Measurements from ENCODE around the gene REXO1.

The REXO1 gene

DNA sequence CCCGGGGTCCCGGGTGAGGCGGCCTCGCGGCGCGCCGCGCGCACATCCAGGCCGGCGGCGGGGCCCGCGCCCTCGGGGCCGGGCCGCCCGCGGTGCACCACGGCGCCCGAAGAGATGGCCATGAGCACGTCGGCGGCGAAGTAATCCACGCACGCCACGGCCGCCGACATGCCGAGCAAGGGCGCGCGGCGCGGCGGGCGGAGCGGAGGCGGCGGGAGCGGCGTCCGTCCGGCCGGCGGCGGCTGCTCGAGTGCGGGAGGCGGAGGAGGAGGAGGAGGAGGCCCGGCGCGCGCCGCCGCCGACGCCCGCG is 15.0 kb upstream of the REXO1 start, which contains the start of gene KLF16:
TSS of gene KLF16 (minus strand) at position 252 of the 310 bp plus-strand sequence. CDS start at position 170, 82 bp downstream.
- H3K79me2 ChIP-seq (ENCODE audit: control insufficient read depth, insufficient read depth, low read length): peaks cover 40% of the 10 kb centered on the region
- no peak within 1 kb of the TSS for H4K5ac ChIP-seq (ENCODE audit: low read length)
- peak within 1 kb of the TSS; percentile 82 for H4K8ac ChIP-seq (ENCODE audit: low read depth, low read length)
- H3K27me3 ChIP-seq (ENCODE audit: insufficient read depth, low read length, poor library complexity): no peaks in the 10 kb centered on the region
- H2BK15ac ChIP-seq (replicated peaks; ENCODE audit: low read depth): peak within 1 kb of the TSS; percentile 10
- H3K18ac ChIP-seq (ENCODE audit: low read length): peak within 1 kb of the TSS; percentile 96
- no peak within 1 kb of the TSS for H2AK5ac ChIP-seq (ENCODE audit: low read length)
- H2BK120ac ChIP-seq (ENCODE audit: low read depth, low read length): peak within 1 kb of the TSS; percentile 69
- peak within 1 kb of the TSS; percentile 84 for H3K4me2 ChIP-seq (ENCODE audit: low read length)
- peak within 1 kb of the TSS; percentile 94 for H3K9ac ChIP-seq (ENCODE audit: low read length)
- no peak for DNase-seq
- H3K4me1 ChIP-seq (ENCODE audit: control insufficient read depth, low read depth, low read length): peaks cover 10% of the 10 kb centered on the region
- H3K79me1 ChIP-seq (ENCODE audit: low read length): peaks cover 10% of the 10 kb centered on the region
- no CpG with 5 or more reads among the region's 63 CpGs for WGBS (ENCODE audit: extremely low coverage, insufficient coverage, low lambda C conversion rate)
- H3K23ac ChIP-seq (ENCODE audit: low read length): no peak within 1 kb of the TSS
- H3K27ac ChIP-seq (ENCODE audit: low read depth, low read length): peak within 1 kb of the TSS; percentile 92
- H3K56ac ChIP-seq (ENCODE audit: low read length): peak within 1 kb of the TSS; percentile 93
- H3K4me3 ChIP-seq (ENCODE audit: low read length): peak within 1 kb of the TSS; percentile 88
- peak within 1 kb of the TSS; percentile 98 for H3K4ac ChIP-seq (ENCODE audit: low read depth, low read length)
- H3K36me3 ChIP-seq (ENCODE audit: control insufficient read depth, insufficient read depth, low read length): no peaks in the 10 kb centered on the region
- H2BK5ac ChIP-seq (ENCODE audit: low read length): peak within 1 kb of the TSS; percentile 27

DNA sequence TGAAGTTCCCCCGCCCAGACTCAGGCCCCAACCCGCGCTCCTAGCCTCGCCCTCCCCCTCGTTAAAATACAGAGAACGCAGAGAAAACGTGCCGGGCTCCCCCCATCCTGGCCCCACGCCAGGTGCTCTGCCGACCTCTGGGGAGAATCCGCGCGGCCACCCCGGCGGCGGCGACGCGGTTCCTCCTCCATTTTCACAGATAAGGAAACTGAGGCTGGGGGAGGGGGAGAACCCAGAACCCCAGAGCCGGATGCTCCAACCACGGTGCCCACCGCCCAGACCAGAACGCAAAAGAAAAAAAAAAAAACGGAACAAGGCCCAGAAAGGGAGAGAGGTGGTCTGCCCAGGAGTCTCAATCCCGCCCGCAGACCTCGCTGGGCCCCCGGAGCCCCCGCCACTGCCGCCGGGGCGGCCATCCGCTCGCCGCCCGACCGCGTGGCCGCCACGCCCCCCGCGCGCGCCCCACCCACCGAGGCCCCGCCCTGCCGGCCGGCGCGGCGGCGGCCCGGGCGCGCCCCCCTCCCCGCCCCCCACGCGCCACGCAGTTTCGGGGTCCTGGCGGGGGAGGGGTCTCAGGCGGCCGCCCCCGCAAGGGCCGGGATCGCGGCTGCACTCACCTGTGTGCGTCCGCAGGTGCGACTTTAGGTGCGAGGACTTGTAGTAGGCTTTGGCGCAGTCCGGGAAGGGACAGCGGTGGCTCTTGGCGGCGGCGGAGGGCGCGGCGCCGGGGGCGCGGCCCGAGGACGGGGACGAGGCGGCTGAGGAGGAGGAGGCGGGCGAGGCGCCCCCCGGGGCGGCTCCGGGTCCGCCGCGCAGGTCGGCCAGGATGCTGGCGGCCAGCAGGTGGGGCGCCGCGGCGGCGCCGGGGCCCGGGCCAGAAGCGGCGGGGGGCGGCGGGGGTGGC is 14.4 kb upstream of the REXO1 start:
- Histone ChIP-seq H3K36me3 (ENCODE audit: control insufficient read depth, insufficient read depth, low read length) (no peaks in the 10 kb centered on the region), H3K56ac (ENCODE audit: low read length) (peak overlapping the region; percentile 90), H4K8ac (ENCODE audit: low read depth, low read length) (no peak overlapping the region), H3K9ac (ENCODE audit: low read length) (peak overlapping the region; percentile 90), H3K4ac (ENCODE audit: low read depth, low read length) (peak overlapping the region; percentile 40), H3K27me3 (ENCODE audit: insufficient read depth, low read length, poor library complexity) (no peaks in the 10 kb centered on the region), H3K79me2 (ENCODE audit: control insufficient read depth, insufficient read depth, low read length) (peaks cover 46% of the 10 kb centered on the region), H3K4me1 (ENCODE audit: control insufficient read depth, low read depth, low read length) (peaks cover 12% of the 10 kb centered on the region), H3K23ac (ENCODE audit: low read length) (no peak overlapping the region), H3K4me3 (ENCODE audit: low read length) (peak overlapping the region; percentile 88), H3K27ac (ENCODE audit: low read depth, low read length) (peak overlapping the region; percentile 80), H2BK120ac (ENCODE audit: low read depth, low read length) (no peak overlapping the region), H2BK5ac (ENCODE audit: low read length) (no peak overlapping the region), H2BK15ac (replicated peaks; ENCODE audit: low read depth) (no peak overlapping the region), H3K4me2 (ENCODE audit: low read length) (peak overlapping the region; percentile 84), H4K5ac (ENCODE audit: low read length) (no peak overlapping the region), H3K18ac (ENCODE audit: low read length) (peak overlapping the region; percentile 81), H2AK5ac (ENCODE audit: low read length) (no peak overlapping the region), H3K79me1 (ENCODE audit: low read length) (peaks cover 13% of the 10 kb centered on the region)
- WGBS (ENCODE audit: extremely low coverage, insufficient coverage, low lambda C conversion rate): no CpG with 5 or more reads among the region's 109 CpGs
- peak; percentile 65 for DNase-seq

DNA sequence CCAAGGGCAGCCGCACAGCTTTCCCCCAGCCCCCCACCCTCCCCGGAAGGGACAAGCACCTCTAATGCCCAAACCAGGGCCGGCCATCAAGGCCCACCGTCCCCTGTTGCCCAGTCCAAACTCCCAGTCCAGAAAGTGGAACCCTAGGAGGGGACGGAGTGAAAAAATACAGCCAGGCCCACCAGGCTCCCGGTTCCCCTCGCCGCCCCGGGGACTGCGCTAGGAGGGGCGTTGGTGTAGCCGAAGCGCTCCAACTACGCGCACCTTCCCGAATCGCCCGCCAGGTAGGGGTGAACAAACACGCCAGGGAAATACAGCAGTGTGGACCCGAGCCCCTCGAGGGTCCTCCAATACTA is 13.8 kb upstream of the REXO1 start:
- peak overlapping the region; percentile 71 for H3K18ac ChIP-seq (ENCODE audit: low read length)
- peaks cover 49% of the 10 kb centered on the region for H3K79me2 ChIP-seq (ENCODE audit: control insufficient read depth, insufficient read depth, low read length)
- H3K9ac ChIP-seq (ENCODE audit: low read length): peak overlapping the region; percentile 82
- no peaks in the 10 kb centered on the region for H3K36me3 ChIP-seq (ENCODE audit: control insufficient read depth, insufficient read depth, low read length)
- no peak overlapping the region for H3K27ac ChIP-seq (ENCODE audit: low read depth, low read length)
- peak overlapping the region; percentile 84 for H3K4me3 ChIP-seq (ENCODE audit: low read length)
- H3K4ac ChIP-seq (ENCODE audit: low read depth, low read length): no peak overlapping the region
- no peak overlapping the region for H2AK5ac ChIP-seq (ENCODE audit: low read length)
- no peak overlapping the region for H2BK15ac ChIP-seq (replicated peaks; ENCODE audit: low read depth)
- H3K4me1 ChIP-seq (ENCODE audit: control insufficient read depth, low read depth, low read length): peaks cover 13% of the 10 kb centered on the region
- no peak overlapping the region for H3K23ac ChIP-seq (ENCODE audit: low read length)
- H2BK120ac ChIP-seq (ENCODE audit: low read depth, low read length): no peak overlapping the region
- no peak overlapping the region for H4K5ac ChIP-seq (ENCODE audit: low read length)
- no peak overlapping the region for H4K8ac ChIP-seq (ENCODE audit: low read depth, low read length)
- no CpG with 5 or more reads among the region's 21 CpGs for WGBS (ENCODE audit: extremely low coverage, insufficient coverage, low lambda C conversion rate)
- H3K27me3 ChIP-seq (ENCODE audit: insufficient read depth, low read length, poor library complexity): no peaks in the 10 kb centered on the region
- peak overlapping the region; percentile 90 for H3K56ac ChIP-seq (ENCODE audit: low read length)
- peaks cover 13% of the 10 kb centered on the region for H3K79me1 ChIP-seq (ENCODE audit: low read length)
- no peak for DNase-seq
- H3K4me2 ChIP-seq (ENCODE audit: low read length): peak overlapping the region; percentile 84
- no peak overlapping the region for H2BK5ac ChIP-seq (ENCODE audit: low read length)

DNA sequence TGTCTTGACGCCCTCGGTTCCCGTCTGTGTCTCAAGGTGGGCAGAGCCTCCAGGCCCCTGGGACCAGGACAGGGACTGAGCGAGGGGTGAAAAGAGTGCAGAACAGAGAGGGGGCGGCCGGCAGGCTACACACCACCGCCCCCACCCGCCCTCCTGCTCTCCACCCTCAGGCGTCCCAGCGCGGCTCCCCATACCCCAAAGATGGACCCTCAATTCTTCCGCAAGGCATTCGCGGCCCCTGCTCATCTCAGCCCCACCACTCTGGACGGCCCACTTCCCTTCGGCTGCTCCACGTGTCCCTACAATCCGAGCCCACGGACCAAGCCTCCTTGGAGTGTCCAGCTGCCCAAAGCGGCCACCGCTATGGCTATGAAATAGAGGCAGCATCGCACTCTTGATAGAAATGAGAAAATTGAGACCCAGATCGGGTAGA is 13.3 kb upstream of the REXO1 start:
- Histone ChIP-seq H3K4ac (ENCODE audit: low read depth, low read length) (no peak overlapping the region), H3K4me3 (ENCODE audit: low read length) (peak overlapping the region; percentile 84), H3K36me3 (ENCODE audit: control insufficient read depth, insufficient read depth, low read length) (no peaks in the 10 kb centered on the region), H2BK15ac (replicated peaks; ENCODE audit: low read depth) (no peak overlapping the region), H4K8ac (ENCODE audit: low read depth, low read length) (no peak overlapping the region), H3K18ac (ENCODE audit: low read length) (no peak overlapping the region), H2BK5ac (ENCODE audit: low read length) (no peak overlapping the region), H3K79me2 (ENCODE audit: control insufficient read depth, insufficient read depth, low read length) (peaks cover 51% of the 10 kb centered on the region), H3K27ac (ENCODE audit: low read depth, low read length) (no peak overlapping the region), H3K56ac (ENCODE audit: low read length) (peak overlapping the region; percentile 90), H3K4me1 (ENCODE audit: control insufficient read depth, low read depth, low read length) (peaks cover 13% of the 10 kb centered on the region), H3K4me2 (ENCODE audit: low read length) (peak overlapping the region; percentile 84), H2AK5ac (ENCODE audit: low read length) (no peak overlapping the region), H2BK120ac (ENCODE audit: low read depth, low read length) (no peak overlapping the region), H3K79me1 (ENCODE audit: low read length) (peaks cover 13% of the 10 kb centered on the region), H4K5ac (ENCODE audit: low read length) (no peak overlapping the region), H3K9ac (ENCODE audit: low read length) (peak overlapping the region; percentile 82), H3K23ac (ENCODE audit: low read length) (peak overlapping the region; percentile 99), H3K27me3 (ENCODE audit: insufficient read depth, low read length, poor library complexity) (no peaks in the 10 kb centered on the region)
- DNase-seq: no peak
- no CpG with 5 or more reads among the region's 23 CpGs for WGBS (ENCODE audit: extremely low coverage, insufficient coverage, low lambda C conversion rate)

DNA sequence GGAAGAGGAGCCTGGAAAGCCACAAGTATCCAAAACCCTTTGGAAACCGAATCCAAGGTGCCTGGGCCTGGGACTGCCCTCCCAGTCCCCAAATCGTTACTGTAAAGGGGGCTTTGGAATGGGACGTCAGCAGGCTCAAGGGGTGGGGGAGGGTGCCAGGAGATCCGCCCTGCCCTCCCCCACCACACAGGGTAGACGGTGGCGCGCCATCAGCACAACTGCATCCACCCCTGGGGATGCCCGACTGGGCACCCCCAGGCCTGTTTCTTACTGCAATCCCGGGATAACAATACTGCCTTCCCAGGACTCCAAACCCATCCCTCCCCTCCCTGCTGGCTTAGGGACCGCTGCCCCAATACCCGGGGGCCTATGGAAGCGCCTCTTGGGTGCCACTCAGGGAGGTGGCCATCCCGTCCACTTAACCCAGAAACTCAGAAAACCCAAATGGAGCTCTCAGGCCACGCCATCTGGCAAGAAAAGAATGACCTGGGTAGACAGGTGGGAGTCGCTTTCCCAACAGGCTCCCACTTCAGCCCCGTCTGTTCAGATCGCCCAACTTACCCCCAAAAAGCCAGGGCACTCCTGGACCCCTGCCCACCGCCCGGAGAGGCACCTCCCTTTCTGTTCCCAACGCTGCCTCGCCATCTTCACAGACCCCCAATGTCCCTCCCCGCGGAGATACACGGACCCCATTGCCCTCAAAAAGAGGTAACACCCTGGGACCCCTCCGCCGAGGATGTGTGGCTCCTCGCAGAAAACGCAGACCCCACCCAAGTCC is 12.7 kb upstream of the REXO1 start:
- H4K8ac ChIP-seq (ENCODE audit: low read depth, low read length): no peak overlapping the region
- no peaks in the 10 kb centered on the region for H3K27me3 ChIP-seq (ENCODE audit: insufficient read depth, low read length, poor library complexity)
- peaks cover 16% of the 10 kb centered on the region for H3K79me1 ChIP-seq (ENCODE audit: low read length)
- H3K36me3 ChIP-seq (ENCODE audit: control insufficient read depth, insufficient read depth, low read length): no peaks in the 10 kb centered on the region
- peaks cover 56% of the 10 kb centered on the region for H3K79me2 ChIP-seq (ENCODE audit: control insufficient read depth, insufficient read depth, low read length)
- no peak overlapping the region for H4K5ac ChIP-seq (ENCODE audit: low read length)
- no peak for DNase-seq
- peak overlapping the region; percentile 90 for H3K56ac ChIP-seq (ENCODE audit: low read length)
- peaks cover 18% of the 10 kb centered on the region for H3K4me1 ChIP-seq (ENCODE audit: control insufficient read depth, low read depth, low read length)
- no peak overlapping the region for H2BK120ac ChIP-seq (ENCODE audit: low read depth, low read length)
- no peak overlapping the region for H3K18ac ChIP-seq (ENCODE audit: low read length)
- no CpG with 5 or more reads among the region's 28 CpGs for WGBS (ENCODE audit: extremely low coverage, insufficient coverage, low lambda C conversion rate)
- H2BK5ac ChIP-seq (ENCODE audit: low read length): no peak overlapping the region
- no peak overlapping the region for H3K4ac ChIP-seq (ENCODE audit: low read depth, low read length)
- H2AK5ac ChIP-seq (ENCODE audit: low read length): no peak overlapping the region
- no peak overlapping the region for H2BK15ac ChIP-seq (replicated peaks; ENCODE audit: low read depth)
- H3K4me2 ChIP-seq (ENCODE audit: low read length): peak overlapping the region; percentile 84
- H3K9ac ChIP-seq (ENCODE audit: low read length): peak overlapping the region; percentile 82
- H3K4me3 ChIP-seq (ENCODE audit: low read length): peak overlapping the region; percentile 84
- peak overlapping the region; percentile 99 for H3K23ac ChIP-seq (ENCODE audit: low read length)
- no peak overlapping the region for H3K27ac ChIP-seq (ENCODE audit: low read depth, low read length)

Measured in mesendoderm (in vitro differentiated cells).